A549 treated with CpdA at 1 μM for 4 hours (cell line): ENCODE results near the gene FOXD4. TPM values are rescaled to one million over a fixed set of nuclear protein-coding genes. Genes with fewer than 3 reads are reported as not detected.

Experiments used
- total RNA-seq: library from RNA; stranded (reverse); fragments of 200-300 nt; extraction: Qiagen RNA extraction; gene quantifications from 5 replicates; pipeline ENCODE4 v1.2.3, GENCODE V29; 2022; ENCODE audit warnings: low read depth

The FOXD4 gene
- total RNA-seq, result 0.29 to 0.59 TPM (median 0.53 TPM) in 5 replicates

DNA sequence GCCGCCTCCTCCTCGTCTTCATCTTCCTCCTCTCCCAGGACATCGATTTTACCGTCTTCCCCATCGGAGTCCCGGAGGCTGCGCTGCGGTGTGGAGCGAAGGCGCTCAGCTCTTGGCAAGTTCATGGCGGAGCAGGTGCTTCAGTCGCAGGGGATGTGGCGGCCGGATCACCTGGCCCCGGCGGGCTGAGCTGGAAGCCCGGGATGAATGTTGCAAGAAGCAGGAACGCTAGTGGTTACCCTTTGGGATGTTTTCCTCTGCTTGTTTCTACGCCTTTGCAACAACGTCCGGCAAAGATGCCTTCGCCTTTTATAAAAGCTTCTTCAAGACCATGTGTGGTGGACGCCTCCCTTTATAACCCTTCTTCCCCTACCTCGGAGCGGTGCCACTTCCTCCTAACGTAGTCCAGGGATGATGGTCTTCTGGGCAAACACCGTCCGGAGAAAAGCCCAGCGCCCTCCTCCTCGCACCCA is at the start of gene FOXD4:
FOXD4 (minus strand) TSS at position 423 of the 473 bp plus-strand sequence; CDS start at position 125, 298 bp downstream.

Other genes starting within 250 kb of the FOXD4 start
- 8.2 to 13.3 TPM (median 11.2 TPM) in 5 replicates for gene WASHC1, start 89.0 kb downstream of the FOXD4 start, total RNA-seq
- 24.6 to 28.8 TPM (median 28.1 TPM) in 5 replicates for gene ZNG1A, start 60.6 kb upstream of the FOXD4 start, total RNA-seq
- 0.27 to 0.52 TPM (median 0.36 TPM) in 5 replicates for gene DOCK8, start 96.4 kb upstream of the FOXD4 start, total RNA-seq